Kidney (tissue), 14 donors: ENCODE measurements around the gene SLC48A1. TPM values are rescaled to one million over a fixed set of nuclear protein-coding genes. Genes with fewer than 3 reads are reported as not detected.

Source experiments
- DNase-seq, 5 donors: peaks; one replicate each; pipeline ENCODE4 v3.0.0-alpha.2; 2013 to 2020
- FAIRE-seq: peaks from 2 replicates; lab custom pipeline; 2012; peaks lifted over from hg19 to GRCh38; lab: Jason Lieb, UNC
- H3K27ac ChIP-seq, 2 donors: one replicate each; pipeline ENCODE4 v1.7.0; 2013; ENCODE audit warnings: low read depth in 2 of 2, low read length in 2 of 2, inconsistent platforms in 1 of 2
- H3K27me3 ChIP-seq: one replicate; pipeline ENCODE4 v1.7.1; 2013; ENCODE audit warnings: low read length, inconsistent platforms; ENCODE audit not compliant: control insufficient read depth, insufficient read depth
- H3K36me3 ChIP-seq, 3 donors: one replicate each; pipeline versions ENCODE4 v1.7.0 to v1.7.1; 2013; ENCODE audit warnings: low read length in 3 of 3, control low read depth in 1 of 3, inconsistent platforms in 1 of 3; ENCODE audit not compliant: insufficient read depth in 3 of 3, control insufficient read depth in 2 of 3
- H3K4me1 ChIP-seq, 3 donors: one replicate each; pipeline versions ENCODE4 v1.7.0 to v1.7.1; 2013; ENCODE audit warnings: low read length in 3 of 3, inconsistent platforms in 1 of 3, low read depth in 1 of 3; ENCODE audit not compliant: control insufficient read depth in 2 of 3, insufficient read depth in 2 of 3
- H3K4me3 ChIP-seq, 3 donors: one replicate each; pipeline versions ENCODE4 v1.7.0 to v1.8.1; 2013; ENCODE audit warnings: low read length in 3 of 3, control low read depth in 1 of 3, inconsistent platforms in 1 of 3
- H3K9ac ChIP-seq, 3 donors: one replicate each; pipeline versions ENCODE4 v1.7.0 to v1.7.1; 2013; ENCODE audit warnings: low read length in 3 of 3, control low read depth in 1 of 3, inconsistent platforms in 1 of 3
- H3K9me3 ChIP-seq, 3 donors: one replicate each; pipeline versions ENCODE4 v1.7.0 to v1.7.1; 2013; ENCODE audit warnings: low read length in 3 of 3, control low read depth in 1 of 3, inconsistent platforms in 1 of 3; ENCODE audit not compliant: control insufficient read depth in 2 of 3, insufficient read depth in 1 of 3
- intact Hi-C: fragments of 100-400 bp; cut with DNase I; formaldehyde crosslinking; loops from one replicate; pipeline ENCODE4 v1.11.1; 2022
- polyA plus RNA-seq: library from polyadenylated mRNA; stranded (reverse); fragments of 350-450 nt; fragmentation: Illumina TruSeq; extraction: RNeasy Lipid Tissue Mini Kit (QIAGEN cat#74804); gene quantifications from one replicate; pipeline ENCODE4 v1.2.3, GENCODE V29; 2014; ENCODE audit warnings: low read depth, low replicate concordance; ENCODE audit not compliant: insufficient read depth
- total RNA-seq: library from RNA; stranded (reverse); fragmentation: NEBNext Ultra II Directional; extraction: Animal tissue kit (Norgen Biotek cat#: 25700); gene quantifications from one replicate; pipeline ENCODE4 v1.2.1, GENCODE V29; 2021
- TF ChIP-seq, protein P1 (sequence below): IDR thresholded peaks from 3 replicates; pipeline ENCODE4 v1.5.1; 2012; ENCODE audit warnings: mild to moderate bottlenecking, moderate library complexity, borderline replicate concordance; ENCODE audit not compliant: insufficient read depth; ENCODE audit errors: extremely low read depth
- donor health status: control.
- donor health status: control.
- donor health status: control.
- donor health status: control.
- donor health status: control.
- donor health status: DM: yes; HTN: yes; CAD: no.
- donor health status: Normal renal cell carcinoma (clear cell type).

SLC48A1 gene
- total and polyA plus RNA-seq, 2 donors from 2014 or later = 56.9 to 69.9 TPM

DNA sequence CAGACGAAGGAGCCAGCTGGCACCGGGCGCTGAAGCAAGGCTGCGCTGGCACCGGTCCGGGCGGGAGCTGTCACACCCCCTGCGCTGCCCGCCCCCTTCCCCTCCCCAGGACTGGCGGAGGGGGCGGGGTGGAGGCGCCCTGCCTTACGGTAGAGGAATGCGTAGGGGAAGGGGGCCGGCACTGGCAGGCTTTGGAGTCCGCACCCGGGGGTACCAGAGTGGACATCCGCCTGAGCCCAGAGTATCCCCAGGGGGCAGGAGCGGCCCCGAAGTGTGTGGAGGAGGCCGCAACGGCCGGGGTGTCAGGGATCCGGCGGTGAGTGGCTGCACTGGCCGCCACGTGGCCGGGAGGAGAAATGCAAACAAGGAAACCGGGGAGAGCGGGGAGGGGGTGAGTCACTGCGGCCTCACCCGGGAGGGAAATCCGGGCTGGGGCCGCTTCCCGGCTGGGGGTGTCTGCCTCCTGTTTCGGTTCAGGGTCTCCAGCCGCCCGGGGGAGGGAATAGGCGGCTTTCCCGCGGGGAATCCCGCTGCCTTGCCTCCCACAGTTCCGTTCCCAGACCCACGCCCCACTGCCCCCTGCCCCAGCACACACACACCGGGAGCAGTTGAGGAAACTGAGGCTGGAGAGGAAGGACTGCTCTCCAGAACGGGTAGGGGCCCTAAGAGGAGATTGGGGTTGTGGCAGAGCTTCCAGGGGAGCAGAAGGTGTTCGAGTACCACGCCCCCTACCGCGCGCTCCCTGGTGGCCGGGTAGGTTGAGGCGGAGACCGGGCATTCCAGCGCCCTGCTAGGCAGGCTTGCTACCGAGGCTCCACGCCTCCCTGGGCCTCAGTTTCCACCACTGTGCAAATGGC lies 14.0 kb upstream of the SLC48A1 start, which contains the start of gene RAPGEF3:
Gene RAPGEF3 (minus strand): TSS at position 47 of the 857 bp plus-strand sequence. CDS start 324 bp downstream, outside the sequence.
- Histone ChIP-seq H3K9ac (peak within 1 kb of the TSS; percentile 13 to 76 (median 66)), H3K27me3 (no peaks in the 10 kb centered on the region), H3K4me3 (peak within 1 kb of the TSS; percentile 53 to 73 (median 54)), H3K9me3 (no peaks in the 10 kb centered on the region), H3K36me3 (peaks cover 0 to 7% (median 2%) of the 10 kb centered on the region in 3 donors), H3K4me1 (peaks cover 8 to 55% (median 52%) of the 10 kb centered on the region in 3 donors), H3K27ac (peak within 1 kb of the TSS; percentile 81 to 92)
- DNase-seq (peak; percentile 81 to 96 (median 88)), FAIRE-seq (no peak)
- TF ChIP-seq, protein P1, sequence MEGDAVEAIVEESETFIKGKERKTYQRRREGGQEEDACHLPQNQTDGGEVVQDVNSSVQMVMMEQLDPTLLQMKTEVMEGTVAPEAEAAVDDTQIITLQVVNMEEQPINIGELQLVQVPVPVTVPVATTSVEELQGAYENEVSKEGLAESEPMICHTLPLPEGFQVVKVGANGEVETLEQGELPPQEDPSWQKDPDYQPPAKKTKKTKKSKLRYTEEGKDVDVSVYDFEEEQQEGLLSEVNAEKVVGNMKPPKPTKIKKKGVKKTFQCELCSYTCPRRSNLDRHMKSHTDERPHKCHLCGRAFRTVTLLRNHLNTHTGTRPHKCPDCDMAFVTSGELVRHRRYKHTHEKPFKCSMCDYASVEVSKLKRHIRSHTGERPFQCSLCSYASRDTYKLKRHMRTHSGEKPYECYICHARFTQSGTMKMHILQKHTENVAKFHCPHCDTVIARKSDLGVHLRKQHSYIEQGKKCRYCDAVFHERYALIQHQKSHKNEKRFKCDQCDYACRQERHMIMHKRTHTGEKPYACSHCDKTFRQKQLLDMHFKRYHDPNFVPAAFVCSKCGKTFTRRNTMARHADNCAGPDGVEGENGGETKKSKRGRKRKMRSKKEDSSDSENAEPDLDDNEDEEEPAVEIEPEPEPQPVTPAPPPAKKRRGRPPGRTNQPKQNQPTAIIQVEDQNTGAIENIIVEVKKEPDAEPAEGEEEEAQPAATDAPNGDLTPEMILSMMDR = peak; percentile 19
- intact Hi-C loops = no loop called here

DNA sequence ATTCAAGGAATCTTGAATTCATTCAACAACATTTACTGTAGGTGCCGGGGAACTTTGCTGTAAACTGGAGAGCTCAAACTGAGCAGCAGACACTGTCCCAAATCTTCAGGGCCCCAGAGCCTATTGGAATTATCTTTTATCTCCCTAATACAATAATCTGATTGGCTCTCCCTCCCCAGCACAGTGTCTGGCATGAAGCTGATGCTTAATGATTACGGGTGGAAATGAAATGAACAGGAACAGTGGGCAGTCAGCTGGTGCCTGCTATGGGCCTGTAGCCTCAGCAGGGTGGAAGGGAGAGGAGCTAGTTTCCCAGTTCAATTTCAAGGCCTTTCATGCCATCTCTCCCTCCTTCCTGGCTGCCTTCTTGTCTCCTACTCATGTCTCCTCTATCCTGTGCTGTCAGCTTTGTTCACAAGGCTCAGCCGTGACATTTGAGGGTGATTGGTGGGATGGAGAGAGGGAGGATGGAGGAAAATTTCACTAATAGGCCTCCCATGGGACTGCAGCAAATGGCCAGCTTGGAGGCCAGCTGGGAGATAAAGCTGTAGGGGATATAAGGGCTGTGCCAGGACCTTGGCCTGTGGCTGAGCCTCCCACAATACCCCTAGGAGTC lies 10.1 kb upstream of the SLC48A1 start:
- FAIRE-seq (no peak), DNase-seq (peak in 1 of 5 donors; percentile 35)
- H3K9ac ChIP-seq = peak overlapping the region in 1 of 3 donors; percentile 41
- peaks cover 7 to 43% (median 33%) of the 10 kb centered on the region in 3 donors for H3K4me1 ChIP-seq
- no peak overlapping the region for H3K4me3 ChIP-seq
- H3K27ac ChIP-seq = peak overlapping the region; percentile 83 to 87
- no peaks in the 10 kb centered on the region for H3K36me3 ChIP-seq
- no peaks in the 10 kb centered on the region for H3K9me3 ChIP-seq
- H3K27me3 ChIP-seq = no peaks in the 10 kb centered on the region
- intact Hi-C loops = no loop called here
- TF ChIP-seq, protein P1 = no peak

DNA sequence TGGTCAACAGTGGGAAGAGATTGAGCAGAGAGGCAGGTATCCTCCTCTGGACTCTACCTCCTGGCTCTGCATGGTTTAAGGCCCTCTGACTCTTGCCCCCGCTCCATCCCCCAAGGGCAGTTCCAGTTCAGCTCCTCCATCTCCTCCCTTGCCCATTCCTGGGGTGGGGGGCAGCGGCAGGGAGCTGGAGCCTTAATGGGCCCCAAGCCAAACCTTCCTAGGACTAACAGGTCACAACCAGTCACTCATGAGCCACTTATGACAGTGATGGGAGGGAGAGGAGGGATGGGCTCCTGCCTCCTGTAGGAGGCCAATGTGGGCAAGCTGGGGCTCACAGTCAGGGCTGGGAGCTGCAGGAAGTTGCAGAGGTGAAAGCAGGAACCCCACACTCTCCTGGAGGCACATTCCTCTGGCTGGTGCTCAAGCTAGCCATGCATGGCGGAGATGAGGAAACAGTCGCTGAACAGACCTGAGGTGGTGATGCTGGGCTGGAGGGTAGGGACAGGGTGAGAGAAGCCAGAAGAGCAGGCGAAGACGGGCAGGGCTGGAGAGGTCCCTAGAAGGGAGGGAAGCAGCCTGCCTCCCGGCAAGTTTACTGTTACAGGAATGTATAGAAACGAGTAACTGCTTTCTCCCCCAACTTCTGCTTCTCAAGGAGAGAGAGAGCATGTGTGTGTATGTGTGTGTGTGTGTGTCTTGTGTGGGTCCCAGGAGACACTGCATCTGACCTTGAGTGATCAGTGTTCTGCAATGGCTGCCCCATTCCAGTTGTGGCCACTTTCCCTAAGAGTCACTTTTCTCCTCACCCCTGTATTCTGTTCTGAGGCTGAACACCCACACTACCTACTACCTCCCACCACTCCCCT lies 9.3 kb upstream of the SLC48A1 start:
- Histone ChIP-seq H3K27me3 (no peaks in the 10 kb centered on the region), H3K36me3 (no peaks in the 10 kb centered on the region), H3K9ac (peak overlapping the region in 1 of 3 donors; percentile 41), H3K9me3 (no peaks in the 10 kb centered on the region), H3K4me1 (peaks cover 7 to 39% (median 33%) of the 10 kb centered on the region in 3 donors), H3K27ac (peak overlapping the region; percentile 83 to 87), H3K4me3 (no peak overlapping the region)
- TF ChIP-seq, protein P1 = no peak
- FAIRE-seq (no peak), DNase-seq (peak; percentile 77 to 94 (median 82))
- intact Hi-C loops = no loop called here
